HG03469 (cell line): ENCODE data around the gene ZDHHC24.
"Not testable (repeated sequence)": the region's sequence is repeated elsewhere in the genome, so short reads cannot be mapped to it uniquely, and the experiment has no call there.

ENCODE experiments used
- ATAC-seq: cut with Tn5 transposase; IDR thresholded peaks from one replicate; pipeline ENCODE4 v1.9.1; 2021; ENCODE audit warnings: mild to moderate bottlenecking, moderate library complexity, moderate number of reproducible peaks; ENCODE audit not compliant: unreplicated experiment

The ZDHHC24 gene

DNA sequence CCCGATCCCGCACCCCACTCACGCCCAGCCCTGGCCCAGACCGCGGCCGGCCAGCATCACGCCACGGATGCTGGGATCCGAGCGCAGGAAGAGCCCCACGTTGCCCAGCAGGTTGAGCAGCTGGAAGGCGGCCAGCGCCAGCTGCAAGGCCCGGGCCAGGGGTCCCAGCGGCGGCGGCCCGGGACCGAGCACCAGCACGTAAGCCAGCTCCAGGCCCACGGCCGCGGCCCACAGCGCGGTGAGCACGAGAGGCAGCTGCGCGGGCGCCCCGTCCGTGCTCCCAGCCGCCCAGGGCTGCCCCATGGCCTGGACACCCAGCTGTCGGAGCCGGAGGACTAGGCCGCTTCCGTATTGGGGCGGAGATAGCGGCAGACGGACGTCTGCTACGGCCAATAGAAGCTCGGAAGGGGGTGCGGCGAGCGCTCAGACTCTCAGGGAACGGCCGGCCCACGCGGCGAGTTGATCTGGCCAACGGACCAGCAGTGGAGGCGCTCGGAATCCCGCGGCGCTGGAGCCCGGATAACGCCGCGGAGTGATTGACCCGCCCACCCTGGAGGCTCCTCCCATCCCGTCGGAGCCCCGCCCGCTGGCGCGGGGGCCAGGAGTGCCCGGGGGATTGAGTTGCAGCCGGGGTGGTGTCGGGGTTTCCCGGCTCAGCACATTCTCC, at the start of gene ZDHHC24:
Gene ZDHHC24 (minus strand): TSS at position 348 of the 667 bp plus-strand sequence. CDS start 45 bp downstream, at position 303.
- peak; percentile 68 for ATAC-seq

DNA sequence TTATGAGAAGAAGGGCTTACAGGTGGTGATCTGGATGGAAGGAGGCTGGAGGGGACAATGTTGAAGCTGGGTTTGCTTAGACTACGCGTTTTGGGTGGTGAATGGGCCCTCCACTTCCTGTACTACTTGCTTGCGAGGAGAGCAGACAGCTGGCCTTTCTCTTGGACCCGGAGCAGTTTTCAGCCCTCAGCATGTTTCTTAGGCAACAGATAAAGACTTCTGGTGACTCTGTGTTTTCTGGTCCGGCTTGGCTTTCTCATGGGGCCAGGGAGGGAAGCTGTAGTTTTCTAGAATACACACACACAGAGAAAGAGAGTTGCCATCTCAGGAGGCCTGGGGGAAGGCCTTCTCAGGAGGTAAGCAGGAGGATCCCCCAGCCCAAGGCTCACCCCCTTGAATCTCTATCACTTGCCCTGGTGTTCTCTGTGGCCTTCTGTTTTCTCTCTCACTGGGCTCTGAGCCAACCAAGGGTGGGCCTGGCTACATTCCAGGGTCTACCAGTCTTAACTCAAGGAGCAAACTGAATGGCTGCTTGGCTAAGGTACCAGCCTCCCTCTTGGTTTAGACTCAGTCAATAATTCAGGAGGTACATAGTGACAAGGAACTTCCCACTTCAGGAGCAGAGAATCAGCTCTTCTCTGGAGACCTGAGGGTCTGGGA, 49.5 kb upstream of the ZDHHC24 start:
- ATAC-seq: no peak

DNA sequence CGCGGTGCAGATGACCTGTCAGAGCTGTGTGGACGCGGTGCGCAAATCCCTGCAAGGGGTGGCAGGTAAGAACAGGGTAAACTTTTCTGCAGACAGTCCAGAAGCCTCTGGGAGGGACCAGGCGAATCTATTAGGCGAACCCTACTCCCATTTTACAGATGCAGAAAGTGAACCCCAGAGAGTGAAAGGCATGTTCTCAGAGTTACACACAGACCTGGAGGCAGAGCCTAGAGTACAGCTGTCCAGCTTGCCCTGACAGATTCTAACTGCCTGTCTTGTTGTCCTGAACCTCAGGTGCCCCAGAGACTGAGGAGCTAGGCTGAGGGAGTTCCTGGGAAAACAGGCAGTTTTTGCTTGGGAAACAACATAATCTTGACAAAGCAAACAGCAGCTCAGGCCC, 47.8 kb upstream of the ZDHHC24 start:
- ATAC-seq: no peak

- no peak for ATAC-seq
Measured at GRCh38 chr11:66593303-66593635, 47.4 kb upstream of the ZDHHC24 start.

DNA sequence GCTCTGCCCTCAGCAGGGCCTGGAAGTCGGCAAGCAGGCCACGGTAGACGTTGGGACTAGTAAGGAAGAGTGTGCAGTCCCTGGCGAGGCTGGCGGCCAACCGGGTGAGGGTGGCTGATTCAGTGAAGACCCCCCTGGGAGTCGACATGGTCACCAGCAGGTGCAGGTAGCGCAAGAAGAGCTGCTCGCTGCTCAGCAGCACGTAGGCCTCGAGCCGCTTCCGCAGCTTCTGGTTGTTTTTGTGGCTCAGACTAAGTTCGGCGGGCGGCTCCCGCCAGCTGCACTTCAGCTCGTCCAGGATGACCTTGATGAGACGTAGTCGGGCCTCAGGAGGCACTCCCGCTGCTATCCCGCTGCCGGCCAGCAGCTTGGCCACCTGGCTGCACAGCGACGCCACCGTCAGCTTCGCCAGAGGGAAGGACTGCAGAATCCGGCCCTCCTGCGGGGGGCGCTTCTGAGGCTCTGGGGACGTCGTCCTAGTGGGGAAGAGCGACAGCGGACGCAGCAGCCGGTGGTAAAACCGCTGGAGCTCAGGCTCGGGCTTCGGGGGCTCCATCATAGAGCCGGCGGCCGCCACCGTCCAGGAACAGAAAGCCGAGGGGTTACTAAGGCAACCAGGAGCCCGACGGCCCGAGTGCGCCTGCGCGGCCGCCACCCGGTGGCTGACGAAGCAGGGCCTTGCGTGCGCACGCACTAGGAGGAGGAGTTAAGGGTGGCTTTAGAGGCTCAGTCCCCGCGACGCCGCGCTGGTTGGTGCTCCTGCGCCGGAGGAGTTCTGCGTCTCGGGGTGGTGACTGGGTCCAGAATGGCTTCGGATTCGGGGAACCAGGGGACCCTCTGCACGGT, 46.8 kb upstream of the ZDHHC24 start, which contains the start of the genes CCDC87 and CCS:
Gene CCDC87 (minus strand): TSS at position 607 of the 846 bp plus-strand sequence. CDS start 48 bp downstream, at position 559.
Gene CCS (plus strand): TSS at position 729 of the 846 bp plus-strand sequence. CDS start 77 bp downstream, at position 806.
- peak; percentile 81 for ATAC-seq

DNA sequence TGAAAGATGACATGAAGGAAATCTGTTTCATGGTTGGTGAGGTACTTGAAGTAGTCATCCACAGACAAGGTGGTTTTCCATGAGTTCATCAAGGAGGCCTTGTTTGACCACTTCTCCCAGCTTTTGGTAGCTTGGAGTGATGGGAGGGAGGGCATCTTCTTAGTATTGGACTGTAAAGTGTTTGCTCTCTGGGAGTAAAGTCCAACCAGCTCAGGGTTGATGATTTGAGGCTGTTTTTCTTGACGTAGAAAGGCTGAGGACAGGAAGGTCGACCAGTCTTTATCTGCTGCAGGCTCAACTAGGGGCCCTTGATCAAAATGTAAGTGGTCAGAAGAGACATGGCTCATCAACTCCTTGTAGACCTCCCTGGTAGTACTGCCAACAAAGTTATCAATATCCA, 45.3 kb upstream of the ZDHHC24 start:
- ATAC-seq: no peak

DNA sequence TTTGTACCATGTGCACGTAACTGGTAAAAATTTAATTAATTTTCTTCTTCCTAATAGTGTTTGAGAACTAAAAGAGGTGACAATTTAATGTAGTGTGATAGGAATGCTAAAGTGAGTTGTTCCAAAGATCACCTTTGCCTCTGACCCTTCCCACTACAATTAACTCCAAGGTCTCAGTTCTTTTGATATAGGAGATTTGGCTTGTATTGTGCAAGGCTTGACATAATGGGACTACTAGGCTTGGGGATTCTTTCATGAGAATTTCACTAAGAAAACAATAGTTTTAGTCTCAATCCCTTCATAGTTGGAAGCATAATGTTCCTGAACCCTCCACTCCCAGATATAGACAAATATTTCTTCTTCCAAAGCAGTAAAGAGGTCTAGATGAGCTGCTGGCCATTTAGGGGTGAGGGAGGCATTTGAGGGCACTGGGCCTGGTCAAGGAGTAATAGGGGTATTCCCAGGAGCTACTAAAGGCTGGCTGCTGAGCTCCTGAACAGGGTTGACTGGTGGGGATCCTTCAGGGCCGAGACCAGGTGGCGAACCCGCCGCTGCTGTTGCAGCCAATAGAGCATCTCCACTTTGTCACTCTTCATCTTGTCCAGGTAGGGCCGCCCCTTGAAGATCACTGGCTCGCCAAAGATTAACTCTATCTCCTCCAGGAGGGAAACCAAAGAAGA, 44.3 kb upstream of the ZDHHC24 start:
- ATAC-seq: no peak

DNA sequence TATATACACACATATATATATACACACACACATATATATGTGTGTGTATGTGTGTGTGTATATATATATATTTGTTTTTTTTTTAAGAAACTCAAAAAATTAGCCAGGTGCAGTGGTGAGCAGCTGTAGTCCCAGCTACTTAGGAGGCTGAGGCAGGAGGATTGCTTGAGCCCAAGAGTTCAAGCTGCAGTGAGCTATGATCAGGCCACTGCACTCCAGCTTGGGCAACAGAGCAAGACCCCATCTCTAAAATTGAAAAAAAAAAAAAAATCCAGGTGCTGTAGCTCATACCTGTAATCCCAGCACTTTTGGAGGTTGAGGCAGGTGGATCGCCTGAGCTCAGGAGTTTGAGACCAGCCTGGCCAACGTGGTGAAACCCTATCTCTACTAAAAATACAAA, 43.5 kb upstream of the ZDHHC24 start:
- not testable (repeated sequence) for ATAC-seq

DNA sequence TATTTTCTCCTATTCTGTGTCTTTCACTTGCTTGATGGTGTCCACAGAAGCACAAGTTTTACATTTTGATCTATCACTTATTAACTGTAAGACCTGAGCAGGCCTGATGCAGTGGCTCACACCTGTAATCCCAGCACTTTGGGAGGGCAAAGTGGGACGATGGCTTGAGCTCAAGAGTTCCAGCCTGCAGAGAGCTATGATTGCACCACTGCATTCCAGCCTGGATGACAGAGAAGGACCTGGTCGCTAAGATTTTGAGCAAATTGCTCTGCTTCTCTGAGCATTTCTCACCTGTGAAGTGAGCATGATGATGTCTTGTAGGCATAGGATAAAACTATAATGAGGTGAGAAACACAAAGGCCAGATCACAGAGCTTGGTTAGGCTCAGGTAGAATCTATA, 40.3 kb upstream of the ZDHHC24 start:
- no peak for ATAC-seq

- ATAC-seq: not testable (repeated sequence)
Measured at GRCh38 chr11:66585447-66585846, 39.6 kb upstream of the ZDHHC24 start.

- ATAC-seq: not testable (repeated sequence)
Measured at GRCh38 chr11:66582565-66583147, 36.8 kb upstream of the ZDHHC24 start.

DNA sequence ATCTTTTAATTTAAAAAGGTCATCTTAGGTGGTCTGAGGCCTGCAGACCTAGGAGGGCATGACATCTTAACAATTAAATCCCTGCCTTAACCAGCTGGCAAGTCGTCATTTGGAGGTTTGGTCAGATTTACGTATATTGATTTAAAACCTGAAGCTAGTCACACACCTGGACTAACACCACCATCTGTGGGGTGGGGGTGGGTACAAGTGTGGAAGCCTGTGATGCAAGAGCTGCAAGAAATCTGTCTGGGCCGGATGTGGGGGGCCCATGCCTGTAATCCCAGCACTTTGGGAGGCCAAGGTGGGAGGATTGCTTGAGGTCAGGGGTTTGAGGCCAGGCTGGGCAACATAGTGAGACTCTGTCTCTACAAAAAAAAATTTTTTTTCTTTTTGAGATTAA, 35.4 kb upstream of the ZDHHC24 start:
- ATAC-seq: no peak

GRCh38 chr11:66580803-66581202, 35.0 kb upstream of the ZDHHC24 start:
- no peak for ATAC-seq

DNA sequence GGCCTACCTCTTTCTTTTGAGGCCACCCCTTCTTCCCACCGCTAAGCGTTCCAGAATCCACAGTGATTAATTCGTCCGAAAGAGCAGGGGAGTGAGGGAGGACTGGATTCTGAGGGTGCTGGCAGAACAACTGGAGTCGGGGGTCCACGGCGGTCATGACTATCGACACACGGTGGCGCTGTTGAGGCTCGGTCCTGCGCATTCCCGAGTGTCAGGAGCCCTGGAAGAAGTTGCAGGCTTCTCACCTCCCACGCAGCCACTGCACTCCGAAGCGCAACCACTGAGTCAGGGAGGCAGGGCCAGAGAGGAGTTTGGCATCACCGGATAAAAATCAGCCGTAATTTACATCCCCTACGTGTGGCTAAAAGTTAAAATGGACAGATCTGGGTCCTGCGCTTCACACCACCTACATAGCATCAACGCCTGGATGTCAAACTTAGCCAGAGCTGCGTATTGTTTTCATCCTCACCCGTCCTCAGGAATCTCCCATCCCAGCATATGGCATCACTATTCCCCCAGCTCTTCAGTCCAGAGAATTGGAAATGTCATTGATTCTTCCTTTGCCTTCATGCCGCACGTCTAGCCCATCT, 33.3 kb upstream of the ZDHHC24 start:
- no peak for ATAC-seq

- ATAC-seq: no peak
Measured at GRCh38 chr11:66570850-66571180, 25.0 kb upstream of the ZDHHC24 start.

GRCh38 chr11:66570079-66570849, 24.4 kb upstream of the ZDHHC24 start:
- ATAC-seq: no peak

DNA sequence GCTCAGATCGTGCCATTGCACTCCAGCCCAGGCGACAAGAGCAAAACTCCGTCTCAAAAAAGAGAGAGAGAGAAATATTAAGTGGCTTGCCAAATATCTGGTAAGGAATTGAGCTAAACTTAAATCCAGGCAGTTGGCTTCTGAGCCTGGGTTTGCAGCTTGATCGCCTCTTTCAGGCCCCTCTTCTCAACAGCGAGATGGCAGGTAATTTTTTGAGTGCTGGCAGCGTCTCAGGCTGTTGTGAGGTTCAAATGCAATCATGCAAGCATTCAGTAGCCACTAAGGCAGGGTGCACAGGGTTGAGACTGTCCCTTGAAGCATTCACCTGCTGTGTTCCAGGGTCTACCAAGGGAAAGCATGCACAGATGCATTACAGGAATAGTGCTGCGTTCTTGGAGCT, 23.2 kb upstream of the ZDHHC24 start:
- no peak for ATAC-seq

DNA sequence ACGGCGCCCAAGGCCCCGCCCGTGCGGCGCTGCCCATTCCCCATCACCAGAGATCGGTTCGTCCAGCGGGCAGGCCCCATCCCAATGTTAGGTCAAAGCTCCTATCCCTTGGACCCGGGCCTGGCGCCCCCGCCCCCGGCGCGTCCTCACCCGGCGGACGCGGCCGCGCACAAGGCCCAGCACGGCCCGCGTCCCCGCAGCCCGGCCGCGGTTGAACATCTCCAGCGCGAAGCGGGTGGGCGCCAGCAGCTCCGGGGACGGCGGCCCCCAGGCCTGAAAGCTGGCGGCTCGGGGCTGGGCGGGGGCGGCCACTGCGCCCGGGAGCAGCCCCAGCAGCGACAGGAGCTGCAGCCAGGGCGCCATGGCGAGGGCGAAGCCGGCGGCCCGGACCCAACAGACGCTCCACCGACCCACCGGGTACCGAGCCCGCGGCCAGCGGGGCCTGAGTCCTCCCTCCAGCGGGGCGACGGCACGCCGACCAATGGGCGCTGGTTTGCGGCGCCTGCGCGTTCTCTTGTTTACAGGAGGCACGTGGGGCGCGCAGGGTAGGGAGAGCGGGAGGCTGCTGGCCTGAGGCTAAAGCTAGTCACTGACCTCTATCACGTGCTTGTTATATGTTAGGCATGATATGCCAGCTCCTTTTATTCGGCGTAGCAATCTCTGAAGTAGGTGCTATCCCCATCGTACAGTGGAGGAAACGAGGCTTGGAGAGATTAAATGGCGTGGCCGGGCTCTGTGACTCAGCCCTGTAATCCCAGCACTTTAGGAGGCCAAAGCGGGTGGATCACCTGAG, 22.5 kb upstream of the ZDHHC24 start, which contains the start of gene CTSF:
Gene CTSF (minus strand): TSS at position 483 of the 793 bp plus-strand sequence. CDS start 120 bp downstream, at position 363.
- ATAC-seq: no peak

DNA sequence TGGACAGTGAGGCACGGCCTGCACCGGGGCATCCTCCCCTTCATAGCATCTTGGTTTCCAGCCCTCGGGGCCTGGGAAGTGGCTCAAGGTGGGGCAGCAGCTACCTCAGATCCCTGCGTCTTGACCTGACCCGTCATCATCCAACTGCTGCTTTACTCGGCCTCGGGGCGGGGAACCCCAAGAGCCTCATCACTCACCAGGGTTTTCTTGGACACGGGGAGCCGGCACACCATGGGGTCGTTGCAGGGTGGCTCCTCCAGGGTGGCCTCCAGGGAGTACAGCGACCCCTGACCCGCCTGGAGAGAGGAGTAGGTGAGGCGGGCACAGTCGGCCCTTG, 21.9 kb upstream of the ZDHHC24 start:
- ATAC-seq: no peak
